GM18517 (cell line): ENCODE results near the gene NMNAT1.
"Not testable (repeated sequence)": the region's sequence is repeated elsewhere in the genome, so short reads cannot be mapped to it uniquely, and the experiment has no call there.

Experiments
- ATAC-seq: cut with Tn5 transposase; IDR thresholded peaks from one replicate; pipeline ENCODE4 v1.9.1; 2021; ENCODE audit warnings: mild to moderate bottlenecking, moderate library complexity; ENCODE audit not compliant: unreplicated experiment

NMNAT1 gene

GRCh38 chr1:9942939-9943788 lies at the start of gene NMNAT1, which contains the start of gene LZIC:
NMNAT1 (plus strand) TSS chr1:9943475; CDS start chr1:9972074, 28,599 bp downstream.
LZIC (minus strand) TSS chr1:9943391; CDS start chr1:9936619, 6,772 bp downstream.
- peak; percentile 73 for ATAC-seq

GRCh38 chr1:9894115-9894514 lies 49.2 kb upstream of the NMNAT1 start:
- no peak for ATAC-seq

GRCh38 chr1:9900142-9901043 lies 42.9 kb upstream of the NMNAT1 start:
- ATAC-seq = no peak

- no peak for ATAC-seq
These were observed 41.9 kb upstream of the NMNAT1 start for GRCh38 chr1:9901148-9902059.

- no peak for ATAC-seq
These were observed 41.2 kb upstream of the NMNAT1 start for GRCh38 chr1:9902060-9902452.

- ATAC-seq = no peak
These were observed 39.3 kb upstream of the NMNAT1 start for GRCh38 chr1:9903801-9904527.

GRCh38 chr1:9904596-9904995 lies 38.7 kb upstream of the NMNAT1 start:
- ATAC-seq = no peak

- no peak for ATAC-seq
These were observed 38.3 kb upstream of the NMNAT1 start for GRCh38 chr1:9905010-9905409.

GRCh38 chr1:9906466-9906865 lies 36.8 kb upstream of the NMNAT1 start:
- ATAC-seq = no peak

- no peak for ATAC-seq
These were observed 35.8 kb upstream of the NMNAT1 start for GRCh38 chr1:9907441-9907840.

- no peak for ATAC-seq
These were observed 34.4 kb upstream of the NMNAT1 start for GRCh38 chr1:9908871-9909233.

GRCh38 chr1:9909234-9910046 lies 33.8 kb upstream of the NMNAT1 start:
- ATAC-seq = no peak

- ATAC-seq = peak; percentile 70
These were observed 33.2 kb upstream of the NMNAT1 start, which contains the start of gene CTNNBIP1 for GRCh38 chr1:9910076-9910422. CTNNBIP1 (minus strand) TSS chr1:9910269; CDS start chr1:9872064, 38,205 bp downstream.

GRCh38 chr1:9910423-9911178 lies 32.7 kb upstream of the NMNAT1 start:
- peak; percentile 91 for ATAC-seq

GRCh38 chr1:9912264-9912936 lies 30.9 kb upstream of the NMNAT1 start:
- no peak for ATAC-seq

GRCh38 chr1:9914610-9914937 lies 28.7 kb upstream of the NMNAT1 start:
- no peak for ATAC-seq

- no peak for ATAC-seq
These were observed 26.8 kb upstream of the NMNAT1 start for GRCh38 chr1:9916452-9916851.

GRCh38 chr1:9917495-9917894 lies 25.8 kb upstream of the NMNAT1 start:
- not testable (repeated sequence) for ATAC-seq
